BJ (cell line): ENCODE data around the gene RAB39A. TPM values are rescaled to one million over a fixed set of nuclear protein-coding genes. Genes with fewer than 3 reads are reported as not detected.

ENCODE experiments used
- CTCF ChIA-PET: fragments of 350-600 bp; formaldehyde crosslinking; extraction: SDS; loops from one replicate; lab custom pipeline; 2021; ENCODE audit warnings: antibody characterized with exemption, inconsistent platforms; lab: Yijun Ruan, JAX
- POLR2A ChIA-PET: fragments of 300-600 bp; sonication (Branson Sonifier 250); formaldehyde crosslinking; extraction: SDS; loops from one replicate; lab custom pipeline; 2021; ENCODE audit warnings: antibody characterized with exemption; lab: Charles Lee
- DNase-seq: peaks from one replicate; pipeline ENCODE4 v3.0.0-alpha.2; 2011; ENCODE audit warnings: low read depth
- H3K27me3 ChIP-seq: 2 replicates; pipeline ENCODE4 v1.6.0; 2011; ENCODE audit warnings: low read length; ENCODE audit not compliant: control insufficient read depth, insufficient read depth
- H3K36me3 ChIP-seq: 2 replicates; pipeline ENCODE4 v1.5.1; 2011; ENCODE audit warnings: low read length; ENCODE audit not compliant: control insufficient read depth, insufficient read depth
- H3K4me3 ChIP-seq: 2 replicates; pipeline ENCODE4 v1.5.1; 2011; ENCODE audit warnings: low read depth, mild to moderate bottlenecking, control low read depth, low read length
- CTCF ChIP-seq: IDR thresholded peaks from 2 replicates; pipeline ENCODE4 v1.5.1; 2011; ENCODE audit warnings: low read depth, mild to moderate bottlenecking, control low read depth, inconsistent platforms, low read length, moderate library complexity; ENCODE audit not compliant: insufficient read depth
- polyA plus RNA-seq: library from polyadenylated mRNA; depleted of rRNA; stranded (reverse); fragments of >200 nt; gene quantifications from 2 replicates; pipeline ENCODE4 v1.2.3, GENCODE V29; 2011

The RAB39A gene
- polyA plus RNA-seq, 1 experiment = not detected

DNA sequence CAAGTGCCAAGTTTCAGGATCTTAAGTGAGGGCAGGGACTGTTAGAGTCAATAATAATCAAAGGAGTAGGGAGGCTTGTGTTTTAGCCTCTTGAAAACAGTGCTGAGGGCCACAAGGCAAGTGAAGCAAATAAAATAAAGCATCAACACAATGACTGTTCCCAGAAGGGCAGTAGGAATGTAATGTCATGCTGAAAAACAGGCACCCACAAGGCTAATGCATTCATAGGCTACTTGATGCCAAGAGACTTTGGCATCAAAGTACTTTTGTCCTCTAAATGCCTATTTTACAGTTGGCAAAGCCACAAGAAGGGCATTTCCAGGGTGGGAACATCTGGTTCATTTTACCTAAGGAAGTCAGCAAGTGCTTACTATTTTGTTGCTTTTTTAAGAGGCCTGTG is 22.9 kb downstream of the RAB39A start:
- no peak overlapping the region for H3K4me3 ChIP-seq
- H3K27me3 ChIP-seq = no peaks in the 10 kb centered on the region
- POLR2A ChIA-PET = no interaction called here
- DNase-seq = no peak
- no peaks in the 10 kb centered on the region for H3K36me3 ChIP-seq
- CTCF ChIA-PET = no interaction called here
- TF ChIP-seq CTCF = no peak

- ChIA-PET CTCF (interaction anchor here (1.1 kb wide), 1 partner anchor 39 kb away, joined by 3 read pairs; no protein-coding TSS in a partner anchor), POLR2A (no interaction called here)
- no peak for DNase-seq
- Histone ChIP-seq H3K4me3 (no peak overlapping the region), H3K36me3 (no peaks in the 10 kb centered on the region), H3K27me3 (no peaks in the 10 kb centered on the region)
- TF ChIP-seq CTCF = no peak
These were observed 25.2 kb downstream of the RAB39A start for GRCh38 chr11:107953446-107953845.

DNA sequence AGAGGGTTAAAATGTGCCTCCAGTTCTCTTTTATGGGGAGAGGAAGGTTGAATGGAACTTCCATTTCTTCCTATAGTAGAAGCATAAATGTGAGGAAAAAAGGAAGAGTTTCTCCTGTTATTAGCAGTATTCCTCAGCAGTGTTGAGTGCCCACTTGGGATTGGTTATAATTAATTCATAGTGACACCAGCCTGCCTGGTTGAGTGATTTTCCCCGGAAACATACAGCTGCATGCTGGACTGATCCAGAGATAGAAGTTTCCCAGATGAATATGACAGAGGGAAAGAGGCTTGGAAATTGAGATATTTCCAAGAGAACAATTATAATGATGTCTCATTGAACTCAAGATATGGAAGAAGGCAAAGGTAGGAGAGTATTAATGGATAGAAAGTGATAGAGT is 28.3 kb downstream of the RAB39A start:
- Histone ChIP-seq H3K27me3 (no peaks in the 10 kb centered on the region), H3K4me3 (no peak overlapping the region), H3K36me3 (no peaks in the 10 kb centered on the region)
- DNase-seq = no peak
- no peak for TF ChIP-seq CTCF
- ChIA-PET POLR2A (no interaction called here), CTCF (no interaction called here)

DNA sequence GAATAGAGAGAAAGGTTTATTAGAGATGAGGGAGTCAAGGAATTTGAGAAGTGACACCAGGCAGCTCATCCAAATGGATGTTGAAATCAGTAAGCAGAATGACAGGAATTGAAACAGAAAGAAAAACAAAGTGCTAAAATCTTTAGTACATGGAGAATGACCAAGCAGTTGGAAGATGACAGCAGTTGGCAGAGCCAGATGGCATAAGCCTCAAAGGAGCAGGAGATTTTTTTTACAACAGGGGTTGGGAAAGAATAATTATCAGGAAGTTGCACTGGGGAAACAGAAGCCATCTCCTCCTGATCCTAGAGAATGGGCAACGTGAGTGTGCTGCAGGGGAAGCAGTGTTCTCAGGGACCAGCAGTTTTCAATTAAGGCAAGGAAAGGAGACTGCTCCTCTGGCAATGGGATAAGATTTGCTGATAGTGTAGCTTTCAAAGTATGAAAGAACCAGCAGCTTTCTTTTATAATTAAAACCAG is 28.9 kb downstream of the RAB39A start:
- Histone ChIP-seq H3K4me3 (no peak overlapping the region), H3K36me3 (no peaks in the 10 kb centered on the region), H3K27me3 (no peaks in the 10 kb centered on the region)
- no peak for TF ChIP-seq CTCF
- DNase-seq = peak; percentile 9
- ChIA-PET POLR2A (no interaction called here), CTCF (no interaction called here)

- DNase-seq = no peak
- H3K36me3 ChIP-seq = no peaks in the 10 kb centered on the region
- TF ChIP-seq CTCF = no peak
- no peak overlapping the region for H3K4me3 ChIP-seq
- CTCF ChIA-PET = no interaction called here
- POLR2A ChIA-PET = no interaction called here
- H3K27me3 ChIP-seq = no peaks in the 10 kb centered on the region
These were observed 33.2 kb downstream of the RAB39A start for GRCh38 chr11:107961480-107961879.
